Activated T-cell treated with anti-CD3 and anti-CD28 coated beads, Interleukin-2, amount 50 U/mL, for 72 hours (primary cell): Measurements from ENCODE around the gene ZBTB46. TPM values are rescaled to one million over a fixed set of nuclear protein-coding genes. Genes with fewer than 3 reads are reported as not detected.
"Not testable (repeated sequence)": the region's sequence is repeated elsewhere in the genome, so short reads cannot be mapped to it uniquely, and the experiment has no call there.

Source experiments
- ATAC-seq, 2 donors: fragments of 150-1000 bp; cut with Tn5 transposase; replicated peaks in 1 of 2; 2 replicates each; pipeline ENCODE4 v1.10.0; 2021; ENCODE audit warnings: moderate library complexity in 2 of 2, mild to moderate bottlenecking in 1 of 2
- DNase-seq, 2 donors: peaks; one replicate each; pipeline ENCODE4 v3.0.0; 2021 to 2022; ENCODE audit warnings: mixed read lengths in 1 of 2
- H3K27ac Mint-ChIP-seq: one replicate; pipeline ENCODE4 v1.8.0; 2022; ENCODE audit warnings: mild to moderate bottlenecking, moderate library complexity, mixed read lengths
- H3K27me3 Mint-ChIP-seq: one replicate; pipeline ENCODE4 v1.8.0; 2022; ENCODE audit warnings: low read depth, mixed read lengths
- H3K36me3 Mint-ChIP-seq, 2 donors: one replicate each; pipeline ENCODE4 v1.8.0; 2022; ENCODE audit warnings: mixed read lengths in 2 of 2, mild to moderate bottlenecking in 1 of 2; ENCODE audit not compliant: insufficient read depth in 2 of 2
- H3K4me1 Mint-ChIP-seq: one replicate; pipeline ENCODE4 v1.8.0; 2022; ENCODE audit warnings: low read depth, mixed read lengths
- H3K4me3 Mint-ChIP-seq, 2 donors: one replicate each; pipeline ENCODE4 v1.8.0; 2022; ENCODE audit warnings: mild to moderate bottlenecking in 2 of 2, mixed read lengths in 2 of 2, moderate library complexity in 2 of 2
- H3K9me3 Mint-ChIP-seq, 2 donors: one replicate each; pipeline ENCODE4 v1.8.0; 2022; ENCODE audit warnings: mixed read lengths in 2 of 2
- total RNA-seq, 2 donors: library from RNA; stranded (reverse); gene quantifications; one replicate each; pipeline ENCODE4 v1.2.3, GENCODE V29; 2022

The ZBTB46 gene
- total RNA-seq, 2 donors from 2014 or later = 2.7 to 8.2 TPM

DNA sequence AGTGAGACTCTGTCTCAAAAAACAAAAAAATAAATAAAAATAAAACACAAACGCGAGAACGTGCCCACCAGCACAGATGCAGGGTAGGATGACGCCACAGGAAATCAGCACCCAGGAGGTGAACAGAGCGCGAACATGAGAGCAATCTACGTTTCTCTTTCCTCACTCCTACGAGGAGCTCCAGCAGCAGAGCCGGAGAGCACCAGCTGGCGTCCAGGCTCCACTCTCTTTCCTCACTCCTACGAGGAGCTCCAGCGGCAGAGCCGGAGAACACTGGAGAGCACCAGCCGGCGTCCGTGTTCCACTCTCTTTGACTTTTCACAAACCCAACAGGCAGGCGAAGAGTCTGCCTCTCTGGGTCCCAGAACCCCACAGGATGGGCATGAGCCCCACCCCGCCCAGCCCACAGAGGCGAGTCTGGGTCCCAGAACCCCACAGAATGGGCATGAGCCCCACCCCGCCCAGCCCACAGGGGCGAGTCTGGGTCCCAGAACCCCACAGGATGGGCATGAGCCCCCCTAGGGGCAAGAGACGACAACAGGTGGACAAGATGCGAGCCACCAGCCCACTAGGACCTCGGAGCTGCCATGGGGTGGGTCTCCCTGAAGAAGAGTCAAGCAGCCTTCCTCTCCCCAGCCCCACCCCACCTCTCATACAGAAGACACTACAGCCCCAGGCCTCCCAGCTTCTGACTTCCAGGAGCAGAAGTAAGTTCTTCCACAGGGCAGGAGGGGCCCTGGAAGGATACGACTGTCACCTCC lies 20.2 kb downstream of the ZBTB46 start:
- no peak overlapping the region for H3K4me3 Mint-ChIP-seq
- no peaks in the 10 kb centered on the region for H3K27me3 Mint-ChIP-seq
- no peak overlapping the region for H3K27ac Mint-ChIP-seq
- no peaks in the 10 kb centered on the region for H3K4me1 Mint-ChIP-seq
- H3K36me3 Mint-ChIP-seq = no peaks in the 10 kb centered on the region
- ATAC-seq (no peak), DNase-seq (no peak)
- no peaks in the 10 kb centered on the region for H3K9me3 Mint-ChIP-seq

DNA sequence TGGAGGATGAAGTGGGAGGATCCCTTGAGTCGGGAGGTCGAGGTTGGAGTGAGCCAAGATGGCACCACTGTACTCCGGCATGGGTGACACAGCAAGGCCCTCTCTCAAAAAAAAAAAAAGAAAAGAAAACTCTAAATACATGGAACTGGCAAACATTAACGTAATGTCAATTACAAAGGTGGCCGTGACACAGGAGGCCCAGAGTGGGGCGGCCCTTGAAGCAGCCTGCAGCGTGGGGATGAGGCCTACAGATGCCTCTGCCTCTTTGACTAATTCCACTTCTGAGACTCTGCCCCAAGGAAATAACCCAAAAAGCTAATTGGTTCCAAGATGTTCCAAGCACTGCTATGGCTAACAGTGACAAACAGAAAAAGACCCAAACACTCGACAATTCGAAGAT lies 21.2 kb downstream of the ZBTB46 start:
- DNase-seq = no peak
- H3K36me3 Mint-ChIP-seq = no peaks in the 10 kb centered on the region
- no peaks in the 10 kb centered on the region for H3K4me1 Mint-ChIP-seq
- no peak overlapping the region for H3K27ac Mint-ChIP-seq
- no peak overlapping the region for H3K4me3 Mint-ChIP-seq
- no peaks in the 10 kb centered on the region for H3K9me3 Mint-ChIP-seq
- H3K27me3 Mint-ChIP-seq = no peaks in the 10 kb centered on the region
- ATAC-seq = no peak

DNA sequence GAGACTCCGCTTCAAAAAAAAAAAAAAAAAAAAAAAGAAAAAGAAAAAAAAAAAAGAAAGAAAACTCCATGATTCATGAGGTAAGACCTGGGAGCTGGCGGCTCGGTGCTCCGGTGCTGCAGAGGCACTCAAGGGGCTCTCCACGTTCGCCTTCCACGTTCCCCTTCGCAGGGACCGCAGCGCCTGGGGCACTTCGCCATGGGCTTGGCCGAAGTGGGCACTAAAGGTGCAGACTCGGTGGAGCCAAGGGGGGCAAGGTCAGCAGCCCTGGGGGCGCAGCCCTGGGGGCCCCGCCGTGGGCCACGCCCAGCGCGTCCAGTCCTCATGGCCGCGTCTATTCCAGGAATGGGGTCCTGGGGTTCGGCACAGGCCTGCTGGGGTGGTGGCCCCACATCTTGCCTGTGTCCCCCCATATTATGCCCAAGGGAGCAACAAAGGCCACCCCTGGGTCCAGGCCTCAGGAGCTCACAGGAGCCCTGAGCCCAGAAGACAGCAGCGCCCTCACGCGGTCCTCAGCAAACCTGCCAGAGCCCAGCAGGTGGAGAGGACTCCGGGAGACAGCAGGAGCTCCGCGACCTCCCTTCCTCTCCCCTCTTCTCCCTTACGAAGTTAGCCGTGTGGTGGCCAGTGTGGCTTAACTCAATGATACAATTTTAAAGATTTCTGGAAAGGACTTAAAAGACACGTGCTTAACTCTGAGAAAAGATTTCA lies 21.9 kb downstream of the ZBTB46 start:
- H3K27ac Mint-ChIP-seq = no peak overlapping the region
- DNase-seq = no peak
- no peaks in the 10 kb centered on the region for H3K36me3 Mint-ChIP-seq
- H3K4me3 Mint-ChIP-seq = no peak overlapping the region
- peaks cover 2% of the 10 kb centered on the region for H3K4me1 Mint-ChIP-seq
- no peak for ATAC-seq
- H3K9me3 Mint-ChIP-seq = no peaks in the 10 kb centered on the region
- no peaks in the 10 kb centered on the region for H3K27me3 Mint-ChIP-seq

DNA sequence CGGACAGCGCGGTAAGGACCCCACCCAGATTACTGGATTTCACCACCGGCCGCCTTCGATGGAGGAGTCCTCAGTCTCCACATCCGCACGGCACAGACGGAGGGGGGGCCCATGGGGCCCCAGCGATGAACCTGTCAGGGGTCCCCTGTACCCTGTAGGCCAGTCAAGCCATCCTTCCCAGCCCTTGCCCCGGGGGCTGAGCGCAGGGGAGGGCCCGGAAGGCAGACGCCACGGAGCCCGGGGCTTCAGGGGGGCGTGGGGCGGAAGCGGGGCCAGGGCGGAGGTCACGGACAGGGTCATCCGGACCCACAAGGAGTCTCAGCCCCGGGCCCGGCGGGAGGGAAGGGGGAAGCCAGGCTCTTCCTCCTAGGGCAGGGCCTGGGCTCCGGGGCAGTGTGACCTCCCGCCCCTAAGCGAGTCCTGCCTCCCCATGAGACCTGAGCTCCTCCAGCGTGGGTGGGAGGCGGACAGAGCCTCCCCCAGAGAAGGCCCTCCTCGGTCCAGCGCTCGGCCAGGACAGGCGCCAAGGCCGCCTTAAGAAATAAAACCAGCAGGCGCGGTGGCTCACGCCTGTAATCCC lies 22.8 kb downstream of the ZBTB46 start:
- Mint-ChIP-seq H3K9me3 (no peaks in the 10 kb centered on the region), H3K27me3 (peaks cover 6% of the 10 kb centered on the region), H3K27ac (no peak overlapping the region), H3K36me3 (no peaks in the 10 kb centered on the region), H3K4me1 (peaks cover 10% of the 10 kb centered on the region), H3K4me3 (no peak overlapping the region)
- no peak for ATAC-seq
- no peak for DNase-seq

DNA sequence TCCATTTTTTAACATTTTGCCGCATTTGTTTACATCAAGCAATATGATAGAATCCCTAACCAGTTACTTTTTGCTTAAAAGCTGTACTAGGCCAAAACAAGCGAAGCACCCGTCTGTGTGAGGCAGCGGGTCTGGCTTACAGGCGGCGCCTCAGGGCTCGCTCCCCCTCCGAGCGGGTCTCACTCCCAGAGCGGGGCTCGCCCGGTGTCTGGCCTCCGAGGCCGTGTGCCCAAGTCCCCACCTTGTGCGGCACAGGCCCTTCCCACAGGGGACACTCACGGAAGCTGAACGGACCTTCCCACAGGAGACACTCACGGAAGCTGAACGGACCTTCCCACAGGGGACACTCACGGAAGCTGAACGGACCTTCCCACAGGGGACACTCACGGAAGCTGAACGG lies 23.4 kb downstream of the ZBTB46 start:
- DNase-seq (no peak), ATAC-seq (no peak)
- H3K27me3 Mint-ChIP-seq = peaks cover 6% of the 10 kb centered on the region
- no peaks in the 10 kb centered on the region for H3K9me3 Mint-ChIP-seq
- H3K36me3 Mint-ChIP-seq = no peaks in the 10 kb centered on the region
- H3K4me1 Mint-ChIP-seq = peaks cover 10% of the 10 kb centered on the region
- H3K27ac Mint-ChIP-seq = no peak overlapping the region
- H3K4me3 Mint-ChIP-seq = no peak overlapping the region

DNA sequence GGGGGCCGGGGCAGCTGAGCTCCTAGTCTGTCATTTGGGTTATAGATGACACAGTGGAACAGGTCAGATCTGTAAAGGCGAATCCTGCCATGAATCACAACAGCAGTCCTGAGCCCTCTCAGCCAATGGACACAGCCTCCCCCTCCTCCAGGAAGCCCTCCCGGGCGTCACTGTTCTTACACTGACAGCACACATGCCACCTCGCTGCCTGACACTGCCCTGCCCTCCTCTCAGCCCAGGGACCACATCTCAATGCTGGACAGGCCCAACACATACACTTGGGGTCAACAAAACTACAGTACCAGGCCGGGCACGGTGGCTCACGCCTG lies 26.8 kb downstream of the ZBTB46 start:
- no peaks in the 10 kb centered on the region for H3K36me3 Mint-ChIP-seq
- no peak overlapping the region for H3K27ac Mint-ChIP-seq
- H3K9me3 Mint-ChIP-seq = no peaks in the 10 kb centered on the region
- ATAC-seq (no peak), DNase-seq (no peak)
- peaks cover 6% of the 10 kb centered on the region for H3K27me3 Mint-ChIP-seq
- peak overlapping the region in 1 of 2 donors; percentile 83 for H3K4me3 Mint-ChIP-seq
- peaks cover 10% of the 10 kb centered on the region for H3K4me1 Mint-ChIP-seq

DNA sequence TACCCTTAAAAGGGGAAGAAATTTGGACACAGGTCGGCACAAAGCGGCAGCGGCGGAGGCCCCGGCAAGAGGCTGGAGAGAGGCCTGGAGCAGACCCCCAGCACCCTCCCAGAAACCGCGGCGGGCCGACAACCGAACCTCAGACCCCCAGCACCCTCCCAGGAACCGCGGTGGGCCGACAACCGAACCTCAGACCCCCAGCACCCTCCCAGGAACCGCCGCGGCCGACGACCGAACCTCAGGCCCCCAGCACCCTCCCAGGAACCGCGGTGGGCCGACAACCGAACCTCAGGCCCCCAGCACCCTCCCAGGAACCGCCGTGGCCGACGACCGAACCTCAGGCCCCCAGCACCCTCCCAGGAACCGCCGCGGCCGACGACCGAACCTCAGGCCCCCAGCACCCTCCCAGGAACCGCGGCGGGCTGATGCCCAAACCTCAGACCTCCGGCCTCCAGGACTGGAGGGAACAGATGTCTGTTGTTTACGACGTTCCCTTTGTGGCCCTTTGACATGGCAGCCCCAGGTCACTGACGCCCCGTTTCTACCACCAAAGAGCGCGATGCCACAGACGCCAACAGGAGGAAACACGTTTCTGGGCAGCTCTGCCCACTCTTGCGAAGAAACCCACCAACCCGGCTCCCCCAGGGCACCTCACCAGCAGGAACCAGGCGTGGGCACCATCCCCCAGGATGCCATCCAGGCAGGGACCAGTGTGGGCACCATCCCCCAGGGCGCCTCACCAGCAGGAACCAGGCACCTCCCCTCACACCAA lies 28.4 kb downstream of the ZBTB46 start:
- Mint-ChIP-seq H3K4me1 (peaks cover 10% of the 10 kb centered on the region), H3K36me3 (no peaks in the 10 kb centered on the region)

DNA sequence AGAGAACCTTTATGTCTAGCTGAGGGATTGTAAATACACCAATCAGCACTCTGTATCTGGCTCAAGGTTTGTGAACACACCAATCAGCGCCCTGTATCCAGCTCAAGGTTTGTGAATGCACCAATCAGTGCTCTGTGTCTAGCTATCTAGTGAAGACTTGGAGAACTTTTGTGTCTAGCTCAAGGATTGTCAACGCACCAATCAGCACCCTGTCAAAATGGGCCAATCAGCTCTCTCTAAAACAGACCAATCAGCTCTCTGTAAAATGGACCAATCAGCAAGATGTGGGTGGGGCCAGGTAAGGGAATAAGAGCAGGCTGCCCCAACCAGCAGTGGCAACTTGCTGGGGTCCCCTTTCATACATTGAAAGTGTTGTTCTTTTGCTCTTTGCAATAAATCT lies 29.9 kb downstream of the ZBTB46 start:
- not testable (repeated sequence) for H3K9me3 Mint-ChIP-seq, H3K36me3 Mint-ChIP-seq, ATAC-seq, DNase-seq, H3K27ac Mint-ChIP-seq, H3K4me3 Mint-ChIP-seq, H3K27me3 Mint-ChIP-seq
- H3K4me1 Mint-ChIP-seq = peaks cover 14% of the 10 kb centered on the region

More for the DNA sequence above, 28.4 kb downstream of the ZBTB46 start:
- Mint-ChIP-seq H3K4me3 (no peak overlapping the region), H3K27me3 (peaks cover 6% of the 10 kb centered on the region), H3K9me3 (no peaks in the 10 kb centered on the region), H3K27ac (no peak overlapping the region)
- no peak for ATAC-seq
- DNase-seq = no peak

DNA sequence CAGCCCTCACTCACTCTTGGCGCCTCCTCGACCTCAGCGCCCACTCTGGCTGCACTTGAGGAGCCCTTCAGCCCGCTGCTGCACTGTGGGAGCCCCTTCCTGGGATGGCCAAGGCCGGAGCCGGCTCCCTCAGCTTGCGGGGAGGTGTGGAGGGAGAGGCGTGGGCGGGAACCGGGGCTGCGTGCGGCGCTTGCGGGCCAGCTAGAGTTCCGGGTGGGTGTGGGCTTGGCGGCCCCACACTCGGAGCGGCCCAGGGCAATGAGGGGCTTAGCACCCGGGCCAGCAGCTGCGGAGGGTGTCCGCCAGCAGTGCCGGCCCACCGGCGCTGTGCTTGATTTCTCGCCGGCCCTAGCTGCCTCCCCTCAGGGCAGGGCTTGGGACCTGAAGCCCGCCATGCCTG lies 30.7 kb downstream of the ZBTB46 start:
- H3K27ac Mint-ChIP-seq, H3K9me3 Mint-ChIP-seq, DNase-seq, ATAC-seq, H3K27me3 Mint-ChIP-seq, H3K4me3 Mint-ChIP-seq, H3K36me3 Mint-ChIP-seq: not testable (repeated sequence)
- peaks cover 18% of the 10 kb centered on the region for H3K4me1 Mint-ChIP-seq

DNA sequence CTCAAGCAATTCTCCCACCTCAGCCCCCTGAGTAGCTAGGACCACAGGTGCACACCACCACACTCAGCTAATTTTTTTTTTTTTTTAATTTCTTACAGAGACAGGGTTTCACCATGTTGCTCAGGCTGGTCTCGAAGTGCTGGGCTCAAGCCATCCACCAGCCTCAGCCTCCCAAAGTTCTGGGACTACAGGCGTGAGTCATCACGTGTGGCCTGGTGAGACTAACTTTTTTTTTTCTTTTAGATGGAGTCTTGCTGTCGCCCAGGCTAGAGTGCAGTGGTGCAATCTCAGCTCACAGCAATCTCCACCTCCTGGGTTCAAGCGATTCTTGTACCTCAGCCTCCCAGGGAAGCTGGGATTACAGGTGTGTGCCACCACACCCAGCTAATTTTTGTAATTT lies 31.9 kb downstream of the ZBTB46 start:
- not testable (repeated sequence) for ATAC-seq, DNase-seq, H3K9me3 Mint-ChIP-seq, H3K4me3 Mint-ChIP-seq, H3K36me3 Mint-ChIP-seq, H3K27ac Mint-ChIP-seq
- Mint-ChIP-seq H3K4me1 (peaks cover 16% of the 10 kb centered on the region), H3K27me3 (peaks cover 11% of the 10 kb centered on the region)

DNA sequence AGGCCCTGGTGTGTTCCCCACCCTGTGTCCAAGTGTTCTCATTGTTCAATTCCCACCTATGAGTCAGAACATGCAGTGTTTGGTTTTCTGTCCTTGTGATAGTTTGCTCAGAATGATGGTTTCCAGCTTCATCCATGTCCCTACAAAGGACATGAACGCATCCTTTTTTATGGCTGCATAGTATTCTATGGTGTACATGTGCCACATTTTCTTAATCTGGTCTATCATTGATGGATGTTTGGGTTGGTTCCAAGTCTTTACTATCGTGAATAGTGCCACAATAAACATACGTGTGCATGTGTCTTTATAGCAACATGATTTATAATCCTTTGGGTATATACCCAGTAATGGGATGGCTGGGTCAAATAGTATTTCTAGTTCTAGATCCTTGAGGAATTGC lies 33.9 kb downstream of the ZBTB46 start:
- H3K36me3 Mint-ChIP-seq, H3K27me3 Mint-ChIP-seq, H3K27ac Mint-ChIP-seq, H3K9me3 Mint-ChIP-seq, ATAC-seq, H3K4me1 Mint-ChIP-seq, DNase-seq, H3K4me3 Mint-ChIP-seq: not testable (repeated sequence)

DNA sequence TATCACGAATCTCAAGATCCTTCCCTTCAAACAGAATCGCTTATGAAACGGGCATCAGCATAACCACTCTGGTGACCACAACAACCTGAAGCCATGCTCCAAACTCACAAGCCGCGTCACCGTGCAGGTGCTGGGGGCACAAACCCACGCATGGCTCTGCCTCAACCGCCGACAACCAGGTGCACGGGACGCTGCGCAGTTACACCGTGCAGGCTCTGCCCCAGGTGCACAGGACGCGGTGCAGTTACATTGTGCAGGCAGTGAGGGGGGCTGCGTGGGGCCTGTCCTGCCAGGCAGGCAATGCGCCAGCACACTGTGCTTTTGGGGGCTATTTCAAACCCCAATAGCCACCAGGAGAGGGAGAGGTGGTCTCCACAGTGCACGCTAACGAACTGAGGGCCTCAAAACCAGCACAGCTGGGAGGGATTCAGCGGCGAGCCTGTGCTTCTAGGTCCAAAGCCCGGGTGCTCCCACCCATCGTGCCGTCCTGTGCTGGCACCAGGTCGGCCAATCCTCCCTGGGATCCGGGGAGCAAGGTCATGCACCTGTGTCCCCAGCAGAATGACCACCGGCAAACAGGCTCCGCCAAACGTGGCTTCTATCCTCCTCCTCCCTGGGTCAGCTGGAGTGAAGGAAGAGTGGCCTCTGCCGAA lies 35.8 kb downstream of the ZBTB46 start:
- Mint-ChIP-seq H3K27me3 (peaks cover 5% of the 10 kb centered on the region), H3K36me3 (no peaks in the 10 kb centered on the region), H3K4me1 (peaks cover 8% of the 10 kb centered on the region), H3K9me3 (no peaks in the 10 kb centered on the region), H3K27ac (no peak overlapping the region), H3K4me3 (no peak overlapping the region)
- ATAC-seq = no peak
- DNase-seq = no peak

DNA sequence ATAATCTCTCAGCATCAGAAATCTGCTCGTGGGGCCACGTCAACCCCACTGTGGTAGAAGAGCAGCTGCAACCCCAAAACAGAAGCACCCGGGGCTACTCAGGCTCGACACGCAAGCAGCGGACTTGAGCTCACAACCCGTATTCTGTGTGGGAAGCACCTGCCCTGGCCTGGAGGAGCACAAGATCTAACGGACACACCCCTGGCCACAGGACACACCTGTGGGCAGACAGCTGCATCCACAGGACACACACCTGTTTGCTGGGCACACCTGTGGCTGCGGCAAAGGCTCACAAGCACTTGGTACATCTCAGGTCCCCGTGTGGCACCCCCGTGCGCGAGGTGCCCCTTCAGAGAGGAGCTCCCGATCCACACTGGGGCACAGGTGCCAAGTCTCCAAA lies 36.5 kb downstream of the ZBTB46 start:
- Mint-ChIP-seq H3K27me3 (peaks cover 5% of the 10 kb centered on the region), H3K4me1 (peaks cover 8% of the 10 kb centered on the region), H3K4me3 (no peak overlapping the region), H3K9me3 (no peaks in the 10 kb centered on the region), H3K36me3 (no peaks in the 10 kb centered on the region), H3K27ac (no peak overlapping the region)
- ATAC-seq (no peak), DNase-seq (no peak)
